IMR-90 (cell line): ENCODE measurements around the gene POLG2. TPM values are rescaled to one million over a fixed set of nuclear protein-coding genes. Genes with fewer than 3 reads are reported as not detected.

Experiments
- ATAC-seq: fragments of 200-7000 bp; cut with Tn5 transposase; 2 replicates; pipeline ENCODE4 v1.9.1; 2020; ENCODE audit warnings: low read depth, mild to moderate bottlenecking, moderate library complexity
- BruUV-seq: library from RNA; stranded (reverse); fragments of 400-500 nt; replicated peaks from 2 replicates; lab custom pipeline; 2021; lab: Mats Ljungman, UMichigan
- CTCF ChIA-PET: fragments of 300-600 bp; formaldehyde crosslinking; extraction: SDS; loops from one replicate; lab custom pipeline; 2021; ENCODE audit warnings: antibody characterized with exemption; lab: Yijun Ruan, JAX
- POLR2A ChIA-PET: fragments of 300-600 bp; sonication (Branson Sonifier 250); formaldehyde crosslinking; loops from one replicate; lab custom pipeline; 2022; ENCODE audit warnings: antibody characterized with exemption; ENCODE audit not compliant: unreplicated experiment; lab: Charles Lee
- DNase-seq: peaks from one replicate; pipeline ENCODE4 v3.0.0; 2013
- H2AFZ ChIP-seq: replicated peaks from 2 replicates; pipeline ENCODE3; 2013; ENCODE audit warnings: low read length, mild to moderate bottlenecking; ENCODE audit not compliant: poor library complexity
- H2AK5ac ChIP-seq: 2 replicates; pipeline ENCODE4 v1.6.1; 2013; ENCODE audit warnings: low read depth, low read length, inconsistent platforms
- H2AK9ac ChIP-seq: replicated peaks from 2 replicates; pipeline ENCODE3; 2013; ENCODE audit warnings: mild to moderate bottlenecking, low read depth, low read length, moderate library complexity; ENCODE audit not compliant: poor library complexity
- H2BK120ac ChIP-seq: 2 replicates; pipeline ENCODE4 v1.6.1; 2013; ENCODE audit warnings: low read depth, low read length, inconsistent platforms
- H2BK15ac ChIP-seq: 3 replicates; pipeline ENCODE4 v1.6.1; 2013; ENCODE audit warnings: low read depth, low read length, inconsistent platforms
- H2BK20ac ChIP-seq: 2 replicates; pipeline ENCODE4 v1.6.1; 2013; ENCODE audit warnings: low read depth, mild to moderate bottlenecking, inconsistent platforms, low read length, moderate library complexity
- H2BK5ac ChIP-seq: 2 replicates; pipeline ENCODE4 v1.6.1; 2013; ENCODE audit warnings: mild to moderate bottlenecking, low read depth, low read length, inconsistent platforms; ENCODE audit not compliant: poor library complexity, severe bottlenecking
- H3K14ac ChIP-seq: replicated peaks from 2 replicates; pipeline ENCODE4 v1.6.1; 2013; ENCODE audit warnings: low read depth, low read length, inconsistent platforms
- H3K18ac ChIP-seq: 2 replicates; pipeline ENCODE4 v1.6.1; 2013; ENCODE audit warnings: low read depth, low read length, control low read depth
- H3K23ac ChIP-seq: 2 replicates; pipeline ENCODE4 v1.6.1; 2013; ENCODE audit warnings: low read depth, low read length, inconsistent platforms
- H3K27ac ChIP-seq: 2 replicates; pipeline ENCODE4 v1.5.1; 2013; ENCODE audit warnings: mild to moderate bottlenecking, control low read depth, low read length; ENCODE audit not compliant: insufficient read depth
- H3K27me3 ChIP-seq: 2 replicates; pipeline ENCODE4 v1.6.1; 2013; ENCODE audit warnings: low read length; ENCODE audit not compliant: control insufficient read depth, insufficient read depth
- H3K36me3 ChIP-seq: 2 replicates; pipeline ENCODE4 v1.6.1; 2013; ENCODE audit warnings: low read length, mixed read lengths; ENCODE audit not compliant: control insufficient read depth, insufficient read depth
- H3K4ac ChIP-seq: 2 replicates; pipeline ENCODE4 v1.6.1; 2013; ENCODE audit warnings: low read depth, low read length, inconsistent platforms
- H3K4me1 ChIP-seq: 2 replicates; pipeline ENCODE4 v1.6.1; 2013; ENCODE audit warnings: low read length, mixed read lengths; ENCODE audit not compliant: control insufficient read depth, insufficient read depth
- H3K4me2 ChIP-seq: 2 replicates; pipeline ENCODE4 v1.6.1; 2013; ENCODE audit warnings: low read depth, mild to moderate bottlenecking, control low read depth, low read length, moderate library complexity
- H3K4me3 ChIP-seq: 2 replicates; pipeline ENCODE4 v1.5.1; 2013; ENCODE audit warnings: low read depth, mild to moderate bottlenecking, control low read depth, low read length, moderate library complexity; ENCODE audit not compliant: insufficient read depth
- H3K56ac ChIP-seq: 2 replicates; pipeline ENCODE4 v1.6.1; 2013; ENCODE audit warnings: low read length, inconsistent platforms; ENCODE audit not compliant: insufficient read depth; ENCODE audit errors: extremely low read depth
- H3K79me1 ChIP-seq, 2 experiments: 2 replicates each; pipeline ENCODE4 v1.6.1; 2013; ENCODE audit warnings: low read length in 2 of 2, inconsistent platforms in 1 of 2, low read depth in 1 of 2
- H3K9ac ChIP-seq: 2 replicates; pipeline ENCODE4 v1.6.1; 2013; ENCODE audit warnings: low read depth, low read length, control low read depth
- H3K9me1 ChIP-seq: 2 replicates; pipeline ENCODE4 v1.6.1; 2013; ENCODE audit warnings: low read length, inconsistent platforms; ENCODE audit not compliant: insufficient read depth
- H3K9me3 ChIP-seq: 2 replicates; pipeline ENCODE4 v1.6.1; 2013; ENCODE audit warnings: low read length; ENCODE audit not compliant: control insufficient read depth, insufficient read depth
- H4K20me1 ChIP-seq: 2 replicates; pipeline ENCODE4 v1.6.1; 2013; ENCODE audit warnings: low read length, inconsistent platforms; ENCODE audit not compliant: insufficient read depth
- H4K5ac ChIP-seq: 2 replicates; pipeline ENCODE4 v1.6.1; 2013; ENCODE audit warnings: mild to moderate bottlenecking, low read depth, low read length, control low read depth
- H4K8ac ChIP-seq, 2 experiments: 2 replicates each; pipeline ENCODE4 v1.6.1; 2013; ENCODE audit warnings: low read depth in 2 of 2, low read length in 2 of 2, control low read depth in 1 of 2, inconsistent platforms in 1 of 2
- H4K91ac ChIP-seq: 2 replicates; pipeline ENCODE4 v1.6.1; 2013; ENCODE audit warnings: low read depth, low read length, inconsistent platforms; ENCODE audit not compliant: insufficient read depth
- BHLHE40 ChIP-seq: fragments of 150-350 bp; IDR thresholded peaks from 2 replicates; pipeline ENCODE4 v1.6.1; 2016; ENCODE audit warnings: mild to moderate bottlenecking, low read depth, low read length
- CEBPB ChIP-seq: IDR thresholded peaks from 2 replicates; pipeline ENCODE4 v1.6.1; 2012; ENCODE audit warnings: low read depth, low read length, improper control_type of control experiment
- CHD1 ChIP-seq: IDR thresholded peaks from 2 replicates; pipeline ENCODE4 v1.6.1; 2012; ENCODE audit warnings: low read depth, low read length, improper control_type of control experiment
- FOS ChIP-seq: fragments of 150-350 bp; IDR thresholded peaks from 2 replicates; pipeline ENCODE4 v1.6.1; 2016; ENCODE audit warnings: low read depth, low read length
- MAFK ChIP-seq: IDR thresholded peaks from 2 replicates; pipeline ENCODE4 v1.6.1; 2012; ENCODE audit warnings: low read depth, low read length, improper control_type of control experiment
- MAZ ChIP-seq: IDR thresholded peaks from 2 replicates; pipeline ENCODE4 v1.6.1; 2012; ENCODE audit warnings: low read depth, mild to moderate bottlenecking, low read length, improper control_type of control experiment, moderate library complexity, borderline replicate concordance
- MXI1 ChIP-seq: IDR thresholded peaks from 2 replicates; pipeline ENCODE4 v1.6.1; 2012; ENCODE audit warnings: low read depth, mild to moderate bottlenecking, low read length, moderate library complexity, borderline replicate concordance
- NFE2L2 ChIP-seq: fragments of 150-350 bp; IDR thresholded peaks from 2 replicates; pipeline ENCODE4 v1.6.1; 2016; ENCODE audit warnings: low read depth, mild to moderate bottlenecking, low read length
- POLR2A ChIP-seq: IDR thresholded peaks from 2 replicates; pipeline ENCODE4 v1.6.1; 2012; ENCODE audit warnings: mild to moderate bottlenecking, low read depth, low read length
- RAD21 ChIP-seq: IDR thresholded peaks from 2 replicates; pipeline ENCODE4 v1.6.1; 2012; ENCODE audit warnings: low read length, improper control_type of control experiment
- RCOR1 ChIP-seq: IDR thresholded peaks from 2 replicates; pipeline ENCODE4 v1.6.1; 2012; ENCODE audit warnings: mild to moderate bottlenecking, low read length, improper control_type of control experiment; ENCODE audit not compliant: insufficient replicate concordance
- SMC3 ChIP-seq: fragments of 150-350 bp; IDR thresholded peaks from 2 replicates; pipeline ENCODE4 v1.6.1; 2016; ENCODE audit warnings: low read depth, mild to moderate bottlenecking, antibody characterized with exemption, low read length, moderate library complexity
- WGBS, 2 experiments: methylation state at CpG; one replicate each; pipeline versions ENCODE4 v1.1.5 to v1.1.7; 2013; ENCODE audit warnings: missing lambda C conversion rate in 2 of 2; ENCODE audit not compliant: insufficient read length in 1 of 2; ENCODE audit errors: extremely low coverage in 2 of 2; 5-methylcytosine and 5-hydroxymethylcytosine counted together
- dilution Hi-C: fragments of 300-500 bp; cut with HindIII; formaldehyde crosslinking; loops from one replicate; pipeline ENCODE4 v1.14.3; 2018; ENCODE audit warnings: low sequenced_read_pairs; ENCODE audit not compliant: unreplicated experiment
- in situ Hi-C: fragments of 300-500 bp; cut with MboI; formaldehyde crosslinking; loops from 3 replicates; pipeline ENCODE4 v1.14.3; 2019; ENCODE audit warnings: low sequenced_read_pairs, inconsistent platforms, mixed read lengths
- intact Hi-C: fragments of 100-400 bp; cut with micrococcal nuclease; formaldehyde crosslinking; loops from 2 replicates; pipeline ENCODE4 v1.10.0; 2022
- polyA plus RNA-seq, 3 experiments: library from polyadenylated mRNA; depleted of rRNA; stranded (reverse); fragments of >200 nt; gene quantifications; 2 replicates each; pipeline ENCODE4 v1.2.3, GENCODE V29; 2012; ENCODE audit warnings: low replicate concordance in 1 of 3
- total RNA-seq: library from RNA; depleted of rRNA; stranded (reverse); fragments of >200 nt; gene quantifications from 2 replicates; pipeline ENCODE4 v1.2.3, GENCODE V29; 2012
- TF ChIP-seq, protein P1 (sequence below): fragments of 150-350 bp; IDR thresholded peaks from 2 replicates; pipeline ENCODE4 v1.6.1; 2016; ENCODE audit warnings: low read depth, mild to moderate bottlenecking, low read length, moderate library complexity, borderline replicate concordance
- TF ChIP-seq, protein P2 (sequence below): fragments of 150-350 bp; IDR thresholded peaks from 2 replicates; pipeline ENCODE4 v1.6.1; 2017; ENCODE audit warnings: mild to moderate bottlenecking, antibody characterized with exemption, low read length, low read depth
- TF ChIP-seq, protein P3 (sequence below): conservative IDR thresholded peaks from 2 replicates; pipeline ENCODE4 v1.5.1; 2012; ENCODE audit warnings: mild to moderate bottlenecking, low read depth, low read length, improper control_type of control experiment

Gene POLG2
- total and polyA plus RNA-seq, 2 of the 4 experiments (the other 2 are of a cell fraction): 7.0 to 7.7 TPM

DNA sequence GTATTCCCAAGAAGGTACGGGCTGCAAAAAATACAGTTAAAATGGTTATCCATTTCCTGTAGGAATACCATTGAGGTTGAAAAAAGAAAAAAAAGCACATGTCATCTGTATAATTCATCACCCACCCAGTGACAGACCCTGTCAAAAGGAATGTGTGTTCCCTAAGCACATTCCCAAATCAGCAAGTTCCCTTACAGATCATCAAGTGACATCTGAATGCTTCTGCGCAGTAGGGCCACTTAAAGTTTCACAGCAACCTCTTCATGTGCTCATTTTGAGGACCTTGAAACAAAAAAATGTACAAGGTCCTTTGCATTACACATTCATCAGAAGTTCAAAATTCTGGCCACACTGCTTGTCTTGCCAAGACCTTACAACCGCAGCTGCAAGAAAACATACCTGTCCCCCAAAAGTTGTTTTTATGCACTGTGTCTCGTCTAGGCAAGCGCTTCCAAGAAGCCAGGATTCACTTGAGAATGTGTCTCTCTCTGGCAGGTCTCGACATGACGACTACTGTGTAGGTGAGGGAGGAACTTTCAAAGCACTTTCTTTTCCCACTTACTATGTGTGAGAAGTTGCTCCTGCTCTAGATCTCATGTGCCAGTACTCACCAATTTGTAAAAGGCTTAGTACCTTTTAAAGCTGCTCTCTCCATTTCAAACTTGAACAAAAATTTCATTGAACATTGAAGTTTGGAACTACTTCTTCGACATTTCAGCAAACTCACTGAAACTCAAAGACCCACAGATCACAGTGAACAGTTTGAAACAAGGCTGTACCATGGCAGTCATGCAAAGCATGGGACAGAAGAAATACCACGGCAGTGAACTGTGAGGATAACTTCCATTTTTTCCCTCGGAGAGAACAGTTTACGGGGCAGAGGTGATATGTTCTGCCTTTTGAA, 4.3 kb upstream of the POLG2 start:
- Histone ChIP-seq H3K14ac (no peak overlapping the region), H4K91ac (no peak overlapping the region), H3K56ac (no peak overlapping the region), H3K27me3 (no peaks in the 10 kb centered on the region), H3K23ac (no peak overlapping the region), H3K27ac (no peak overlapping the region), H3K9me3 (no peaks in the 10 kb centered on the region), H2AK5ac (no peak overlapping the region), H2AFZ (no peak overlapping the region), H3K18ac (no peak overlapping the region), H2BK120ac (no peak overlapping the region), H4K20me1 (peaks cover 84% of the 10 kb centered on the region), H3K4me3 (no peak overlapping the region), H2BK20ac (no peak overlapping the region), H3K9ac (no peak overlapping the region), H4K8ac (no peak overlapping the region), H3K9me1 (peaks cover 3% of the 10 kb centered on the region; the same call in 1 of the 2 replicates), H3K4me1 (peaks cover 2% of the 10 kb centered on the region; the same call in 1 of the 2 replicates), H3K4me2 (no peak overlapping the region), H2BK5ac (no peak overlapping the region), H2BK15ac (no peak overlapping the region), H4K5ac (no peak overlapping the region), H3K79me1 (peaks cover 25 to 56% of the 10 kb centered on the region in 2 experiments), H3K36me3 (peaks cover 52% of the 10 kb centered on the region), H2AK9ac (no peak overlapping the region), H3K4ac (no peak overlapping the region)
- ChIA-PET CTCF (no interaction called here), POLR2A (no interaction called here)
- DNase-seq (no peak), ATAC-seq (no peak)
- 90% methylated on average over 2 of the region's 11 CpGs; no CpG with 5 or more reads in 1 of the 2 experiments for WGBS, 2 experiments
- intact Hi-C loops: no loop called here
- dilution Hi-C loops: no loop called here
- no TSS peak for BruUV-seq
- in situ Hi-C loops: no loop called here
- TF ChIP-seq CEBPB: no peak
- TF ChIP-seq MXI1: no peak
- no peak for TF ChIP-seq FOS
- TF ChIP-seq, protein P1, sequence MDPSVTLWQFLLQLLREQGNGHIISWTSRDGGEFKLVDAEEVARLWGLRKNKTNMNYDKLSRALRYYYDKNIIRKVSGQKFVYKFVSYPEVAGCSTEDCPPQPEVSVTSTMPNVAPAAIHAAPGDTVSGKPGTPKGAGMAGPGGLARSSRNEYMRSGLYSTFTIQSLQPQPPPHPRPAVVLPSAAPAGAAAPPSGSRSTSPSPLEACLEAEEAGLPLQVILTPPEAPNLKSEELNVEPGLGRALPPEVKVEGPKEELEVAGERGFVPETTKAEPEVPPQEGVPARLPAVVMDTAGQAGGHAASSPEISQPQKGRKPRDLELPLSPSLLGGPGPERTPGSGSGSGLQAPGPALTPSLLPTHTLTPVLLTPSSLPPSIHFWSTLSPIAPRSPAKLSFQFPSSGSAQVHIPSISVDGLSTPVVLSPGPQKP: no peak
- TF ChIP-seq CHD1: no peak
- TF ChIP-seq RAD21: no peak
- no peak for TF ChIP-seq MAFK
- TF ChIP-seq, protein P2, sequence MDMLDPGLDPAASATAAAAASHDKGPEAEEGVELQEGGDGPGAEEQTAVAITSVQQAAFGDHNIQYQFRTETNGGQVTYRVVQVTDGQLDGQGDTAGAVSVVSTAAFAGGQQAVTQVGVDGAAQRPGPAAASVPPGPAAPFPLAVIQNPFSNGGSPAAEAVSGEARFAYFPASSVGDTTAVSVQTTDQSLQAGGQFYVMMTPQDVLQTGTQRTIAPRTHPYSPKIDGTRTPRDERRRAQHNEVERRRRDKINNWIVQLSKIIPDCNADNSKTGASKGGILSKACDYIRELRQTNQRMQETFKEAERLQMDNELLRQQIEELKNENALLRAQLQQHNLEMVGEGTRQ: no peak
- TF ChIP-seq BHLHE40: no peak
- no peak for TF ChIP-seq NFE2L2
- TF ChIP-seq, protein P3, sequence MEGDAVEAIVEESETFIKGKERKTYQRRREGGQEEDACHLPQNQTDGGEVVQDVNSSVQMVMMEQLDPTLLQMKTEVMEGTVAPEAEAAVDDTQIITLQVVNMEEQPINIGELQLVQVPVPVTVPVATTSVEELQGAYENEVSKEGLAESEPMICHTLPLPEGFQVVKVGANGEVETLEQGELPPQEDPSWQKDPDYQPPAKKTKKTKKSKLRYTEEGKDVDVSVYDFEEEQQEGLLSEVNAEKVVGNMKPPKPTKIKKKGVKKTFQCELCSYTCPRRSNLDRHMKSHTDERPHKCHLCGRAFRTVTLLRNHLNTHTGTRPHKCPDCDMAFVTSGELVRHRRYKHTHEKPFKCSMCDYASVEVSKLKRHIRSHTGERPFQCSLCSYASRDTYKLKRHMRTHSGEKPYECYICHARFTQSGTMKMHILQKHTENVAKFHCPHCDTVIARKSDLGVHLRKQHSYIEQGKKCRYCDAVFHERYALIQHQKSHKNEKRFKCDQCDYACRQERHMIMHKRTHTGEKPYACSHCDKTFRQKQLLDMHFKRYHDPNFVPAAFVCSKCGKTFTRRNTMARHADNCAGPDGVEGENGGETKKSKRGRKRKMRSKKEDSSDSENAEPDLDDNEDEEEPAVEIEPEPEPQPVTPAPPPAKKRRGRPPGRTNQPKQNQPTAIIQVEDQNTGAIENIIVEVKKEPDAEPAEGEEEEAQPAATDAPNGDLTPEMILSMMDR: no peak
- TF ChIP-seq SMC3: no peak
- TF ChIP-seq RCOR1: no peak
- TF ChIP-seq POLR2A: no peak
- TF ChIP-seq MAZ: no peak
